Measurements from ENCODE around the gene ATRNL1.
"Not testable (repeated sequence)": the region's sequence is repeated elsewhere in the genome, so short reads cannot be mapped to it uniquely, and the experiment has no call there.

ATRNL1 gene

DNA sequence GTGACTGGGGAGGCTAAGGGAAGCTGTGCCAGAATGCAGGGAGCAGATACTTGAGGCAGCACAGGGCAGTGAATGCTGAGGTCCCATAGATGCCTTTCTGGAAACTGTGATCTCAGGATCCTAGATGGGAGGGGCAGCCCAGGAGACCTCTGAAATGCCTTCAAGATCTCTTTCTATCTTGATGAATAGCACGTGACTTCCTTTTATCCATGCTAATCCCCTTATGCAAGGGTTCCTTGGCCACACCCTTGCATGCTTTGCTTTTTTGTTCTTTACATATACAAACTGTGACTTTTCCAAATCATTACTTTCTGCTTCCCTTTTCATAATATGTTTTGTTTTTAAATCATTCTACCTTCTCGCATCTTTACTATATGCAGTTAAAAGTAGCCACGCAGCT is 14.7 kb downstream of the ATRNL1 start:
- Mint-ChIP-seq H3K9me3 (peaks cover 17% of the 10 kb centered on the region), H3K4me1 (ENCODE audit: low read depth) (no peaks in the 10 kb centered on the region), H3K4me3 (no peak overlapping the region), H3K27ac (no peak overlapping the region), H3K36me3 (ENCODE audit: low read depth) (no peaks in the 10 kb centered on the region), H3K27me3 (ENCODE audit: low read depth) (peaks cover 5% of the 10 kb centered on the region)

DNA sequence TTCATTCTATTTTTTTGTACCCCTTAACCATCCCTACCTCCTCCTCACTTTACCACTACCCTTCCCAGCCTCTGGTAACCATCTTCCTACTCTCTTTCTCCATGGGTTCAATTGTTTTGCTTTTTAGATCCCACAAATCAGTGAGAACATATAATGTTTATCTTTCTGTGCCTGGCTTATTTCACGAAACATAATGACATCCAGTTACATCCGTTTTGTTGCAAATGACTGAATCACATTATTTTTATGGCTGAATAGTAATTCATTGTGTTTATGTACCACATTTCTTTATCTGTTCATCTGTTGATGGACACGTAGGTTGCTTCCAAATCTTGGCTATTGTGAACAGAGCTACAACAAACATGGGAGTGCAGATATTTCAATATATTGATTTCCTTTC is 24.1 kb downstream of the ATRNL1 start:
- peaks cover 19% of the 10 kb centered on the region for H3K27me3 Mint-ChIP-seq (ENCODE audit: low read depth)
- H3K9me3 Mint-ChIP-seq: no peaks in the 10 kb centered on the region
- no peaks in the 10 kb centered on the region for H3K4me1 Mint-ChIP-seq (ENCODE audit: low read depth)
- H3K4me3 Mint-ChIP-seq: no peak overlapping the region
- no peaks in the 10 kb centered on the region for H3K36me3 Mint-ChIP-seq (ENCODE audit: low read depth)
- H3K27ac Mint-ChIP-seq: no peak overlapping the region

DNA sequence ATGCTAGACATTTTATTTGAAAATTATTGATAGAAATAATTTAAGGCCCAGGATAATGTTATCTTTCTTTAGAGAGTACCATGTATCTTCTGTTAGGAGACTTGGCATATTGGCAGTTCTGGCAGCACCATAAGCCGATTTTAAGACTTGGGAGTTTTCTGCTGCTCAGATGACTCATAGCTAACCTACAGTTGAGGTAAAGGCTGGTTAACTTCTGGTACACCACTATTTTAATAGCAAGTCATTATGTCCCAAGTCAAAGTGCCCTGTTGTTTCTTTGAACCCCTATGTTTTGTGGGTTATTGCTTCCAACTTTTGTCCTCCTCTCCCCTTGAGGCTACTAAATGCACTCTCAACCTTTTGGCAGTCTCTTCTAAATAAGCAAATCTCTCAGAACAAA is 25.2 kb downstream of the ATRNL1 start:
- H3K27ac Mint-ChIP-seq: no peak overlapping the region

DNA sequence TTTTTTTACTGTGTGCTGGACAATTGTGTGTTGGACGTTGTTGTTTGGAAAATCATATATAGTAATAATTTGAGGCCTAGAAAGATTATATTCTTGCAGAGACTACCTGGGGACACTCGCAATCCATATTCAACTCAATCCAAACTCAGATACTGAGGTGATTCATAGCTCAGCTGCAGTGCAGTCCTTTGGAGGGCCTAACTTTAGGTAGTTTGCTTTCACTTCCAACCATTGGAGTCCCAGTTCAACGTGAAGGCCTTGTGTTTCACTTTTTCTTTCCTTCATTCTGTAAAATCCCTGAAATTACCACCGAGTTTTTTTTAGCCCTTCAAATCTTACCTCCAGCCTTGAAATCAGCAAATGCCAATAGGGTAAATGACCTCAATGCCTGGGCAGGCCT is 32.3 kb downstream of the ATRNL1 start:
- Mint-ChIP-seq H3K4me1 (ENCODE audit: low read depth) (no peaks in the 10 kb centered on the region), H3K9me3 (no peaks in the 10 kb centered on the region), H3K4me3 (no peak overlapping the region), H3K36me3 (ENCODE audit: low read depth) (no peaks in the 10 kb centered on the region), H3K27ac (no peak overlapping the region), H3K27me3 (ENCODE audit: low read depth) (peaks cover 3% of the 10 kb centered on the region)

More for the DNA sequence above, 25.2 kb downstream of the ATRNL1 start:
- Mint-ChIP-seq H3K27me3 (ENCODE audit: low read depth) (peaks cover 14% of the 10 kb centered on the region), H3K4me3 (no peak overlapping the region), H3K36me3 (ENCODE audit: low read depth) (no peaks in the 10 kb centered on the region), H3K9me3 (no peaks in the 10 kb centered on the region), H3K4me1 (ENCODE audit: low read depth) (no peaks in the 10 kb centered on the region)

DNA sequence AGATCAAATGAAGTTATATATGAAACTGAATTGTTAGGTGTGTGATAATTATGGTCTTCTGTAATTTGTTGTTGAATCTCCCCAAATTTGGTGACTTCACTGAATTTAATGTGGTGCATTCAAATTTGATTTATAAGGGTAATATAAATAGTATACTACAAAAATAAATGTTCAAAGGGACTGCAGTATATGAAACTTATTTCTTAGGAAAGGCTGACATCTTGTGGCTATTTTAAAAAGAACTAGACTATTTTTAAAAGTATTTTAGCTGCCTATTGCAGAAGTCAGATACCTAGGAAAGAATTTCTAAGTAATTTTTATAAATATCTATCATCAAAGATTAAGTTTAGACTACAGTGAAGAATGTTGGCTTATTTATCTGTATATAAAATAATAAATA is 36.6 kb downstream of the ATRNL1 start:
- Mint-ChIP-seq H3K4me3 (no peak overlapping the region), H3K36me3 (ENCODE audit: low read depth) (no peaks in the 10 kb centered on the region), H3K27ac (no peak overlapping the region), H3K9me3 (no peaks in the 10 kb centered on the region), H3K4me1 (ENCODE audit: low read depth) (no peaks in the 10 kb centered on the region), H3K27me3 (ENCODE audit: low read depth) (peaks cover 9% of the 10 kb centered on the region)

DNA sequence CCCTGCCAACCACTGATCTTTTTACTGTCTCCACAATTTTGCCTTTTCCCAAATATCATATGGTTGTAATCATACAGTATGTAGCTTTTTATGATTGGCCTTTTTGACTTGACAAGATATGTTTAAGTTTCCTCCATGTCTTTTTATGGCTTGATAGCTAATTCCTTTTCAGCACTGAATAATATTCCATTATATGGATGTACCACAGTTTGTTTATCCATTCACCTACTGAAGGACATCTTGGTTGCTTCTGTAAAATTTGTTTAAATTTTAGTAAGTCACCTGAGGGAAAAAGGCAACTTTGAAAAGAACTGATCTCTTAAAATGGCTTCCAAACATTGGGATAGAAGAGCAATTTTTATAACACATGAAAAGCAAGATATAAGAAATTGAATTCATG is 43.5 kb downstream of the ATRNL1 start:
- Mint-ChIP-seq H3K27me3 (ENCODE audit: low read depth) (peaks cover 4% of the 10 kb centered on the region), H3K4me3 (no peak overlapping the region), H3K36me3 (ENCODE audit: low read depth) (no peaks in the 10 kb centered on the region), H3K9me3 (no peaks in the 10 kb centered on the region), H3K27ac (no peak overlapping the region), H3K4me1 (ENCODE audit: low read depth) (no peaks in the 10 kb centered on the region)

DNA sequence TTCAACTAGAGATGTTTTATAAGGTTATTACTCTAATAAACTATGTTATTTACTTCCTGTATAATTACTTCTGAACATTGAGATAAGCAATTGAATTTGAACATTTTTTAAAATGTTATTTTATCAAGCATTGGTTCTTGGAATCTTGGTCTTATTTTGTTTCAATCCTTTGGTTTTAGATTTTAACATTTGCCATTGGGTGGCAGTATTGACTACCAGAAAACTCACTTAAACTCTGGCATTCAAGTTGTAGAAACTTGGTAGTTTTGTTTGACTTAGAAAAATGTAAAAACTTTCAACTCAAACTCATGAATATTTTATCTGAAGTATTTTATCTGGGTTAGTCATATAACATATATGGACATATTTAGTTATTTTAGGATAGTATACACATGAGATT is 48.1 kb downstream of the ATRNL1 start:
- H3K9me3 Mint-ChIP-seq: no peaks in the 10 kb centered on the region
- H3K4me3 Mint-ChIP-seq: no peak overlapping the region
- H3K36me3 Mint-ChIP-seq (ENCODE audit: low read depth): no peaks in the 10 kb centered on the region
- no peaks in the 10 kb centered on the region for H3K27me3 Mint-ChIP-seq (ENCODE audit: low read depth)
- H3K4me1 Mint-ChIP-seq (ENCODE audit: low read depth): no peaks in the 10 kb centered on the region
- no peak overlapping the region for H3K27ac Mint-ChIP-seq

DNA sequence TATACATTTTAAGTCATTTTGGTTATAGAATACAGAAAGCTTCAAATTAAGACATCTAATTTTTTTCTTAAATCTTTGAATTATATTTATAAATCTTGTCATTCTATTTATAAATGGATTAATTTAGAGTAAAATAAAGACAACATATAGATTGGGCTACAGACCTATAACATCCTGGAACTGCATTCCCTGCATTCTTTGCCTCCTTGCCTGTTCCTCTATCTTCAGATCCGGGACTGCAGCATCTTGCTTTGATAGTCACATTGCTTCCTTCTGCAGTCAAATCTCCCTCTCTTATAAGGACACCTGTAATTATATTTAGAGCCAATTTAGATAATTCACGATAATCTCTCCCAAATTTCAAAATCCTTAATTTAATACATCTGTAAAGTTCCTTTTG is 64.2 kb downstream of the ATRNL1 start:
- Mint-ChIP-seq H3K27me3 (ENCODE audit: low read depth) (peaks cover 4% of the 10 kb centered on the region), H3K9me3 (no peaks in the 10 kb centered on the region), H3K36me3 (ENCODE audit: low read depth) (no peaks in the 10 kb centered on the region), H3K4me1 (ENCODE audit: low read depth) (no peaks in the 10 kb centered on the region), H3K27ac (no peak overlapping the region), H3K4me3 (no peak overlapping the region)

DNA sequence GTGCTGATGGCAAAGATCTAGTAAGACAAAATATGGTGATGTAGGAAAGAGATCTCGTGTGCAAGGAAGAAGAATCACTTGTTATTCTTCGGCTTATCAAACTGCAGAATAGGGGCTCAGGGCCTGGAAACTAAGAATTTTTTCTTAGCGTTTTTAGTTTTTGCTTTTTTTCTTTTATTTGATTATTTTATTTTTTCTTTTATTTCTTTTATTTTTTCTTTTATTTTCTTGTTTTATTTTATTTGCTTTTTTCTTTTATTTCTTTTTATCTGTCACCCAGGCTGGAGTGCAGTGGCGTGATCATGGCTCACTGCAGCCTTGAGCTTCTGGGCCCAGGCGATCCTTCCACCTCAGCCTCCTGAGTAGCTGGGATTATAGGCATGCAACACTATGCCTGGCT is 70.0 kb downstream of the ATRNL1 start:
- Mint-ChIP-seq H3K36me3 (ENCODE audit: low read depth) (no peaks in the 10 kb centered on the region), H3K9me3 (no peaks in the 10 kb centered on the region), H3K27me3 (ENCODE audit: low read depth) (peaks cover 3% of the 10 kb centered on the region), H3K4me1 (ENCODE audit: low read depth) (no peaks in the 10 kb centered on the region), H3K4me3 (no peak overlapping the region), H3K27ac (no peak overlapping the region)

DNA sequence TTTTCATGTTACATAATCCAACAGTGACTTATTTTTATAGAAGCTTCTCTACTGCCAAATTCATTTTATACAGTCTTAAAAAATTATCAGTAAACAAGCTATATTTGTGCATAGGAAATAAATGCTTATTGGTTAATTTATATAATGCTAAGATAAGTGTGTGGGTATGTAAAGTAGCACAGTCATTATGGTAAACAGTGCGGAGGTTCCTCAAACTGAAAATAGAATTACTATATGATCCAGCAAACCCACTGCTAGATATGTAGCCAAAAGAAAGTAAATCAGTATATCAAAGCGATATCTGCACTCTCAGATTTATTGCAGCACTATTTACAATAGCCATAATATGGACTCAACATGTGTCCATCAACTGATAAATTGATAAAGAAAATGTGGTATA is 71.1 kb downstream of the ATRNL1 start:
- no peak overlapping the region for H3K4me3 Mint-ChIP-seq
- no peaks in the 10 kb centered on the region for H3K9me3 Mint-ChIP-seq
- no peak overlapping the region for H3K27ac Mint-ChIP-seq
- no peaks in the 10 kb centered on the region for H3K4me1 Mint-ChIP-seq (ENCODE audit: low read depth)
- peaks cover 3% of the 10 kb centered on the region for H3K27me3 Mint-ChIP-seq (ENCODE audit: low read depth)
- no peaks in the 10 kb centered on the region for H3K36me3 Mint-ChIP-seq (ENCODE audit: low read depth)

DNA sequence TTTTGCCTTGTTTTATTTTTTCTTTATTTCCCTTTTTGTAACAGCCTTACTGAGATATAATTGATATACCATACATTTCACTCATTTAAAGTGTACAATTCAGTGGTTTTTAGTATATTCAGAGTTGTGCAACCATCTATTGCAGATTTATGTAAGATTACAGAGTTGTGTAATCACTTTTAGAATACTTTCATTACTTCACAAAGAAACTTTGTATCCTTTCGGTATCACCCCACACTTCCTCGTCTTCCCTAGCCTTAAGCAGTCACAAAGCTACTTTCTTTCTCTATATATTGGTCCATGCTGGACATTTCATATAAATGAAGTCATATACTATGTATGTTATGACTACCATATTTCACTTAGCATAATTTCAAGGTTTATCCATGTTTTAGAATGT is 74.6 kb downstream of the ATRNL1 start:
- no peaks in the 10 kb centered on the region for H3K36me3 Mint-ChIP-seq (ENCODE audit: low read depth)
- no peak overlapping the region for H3K27ac Mint-ChIP-seq

DNA sequence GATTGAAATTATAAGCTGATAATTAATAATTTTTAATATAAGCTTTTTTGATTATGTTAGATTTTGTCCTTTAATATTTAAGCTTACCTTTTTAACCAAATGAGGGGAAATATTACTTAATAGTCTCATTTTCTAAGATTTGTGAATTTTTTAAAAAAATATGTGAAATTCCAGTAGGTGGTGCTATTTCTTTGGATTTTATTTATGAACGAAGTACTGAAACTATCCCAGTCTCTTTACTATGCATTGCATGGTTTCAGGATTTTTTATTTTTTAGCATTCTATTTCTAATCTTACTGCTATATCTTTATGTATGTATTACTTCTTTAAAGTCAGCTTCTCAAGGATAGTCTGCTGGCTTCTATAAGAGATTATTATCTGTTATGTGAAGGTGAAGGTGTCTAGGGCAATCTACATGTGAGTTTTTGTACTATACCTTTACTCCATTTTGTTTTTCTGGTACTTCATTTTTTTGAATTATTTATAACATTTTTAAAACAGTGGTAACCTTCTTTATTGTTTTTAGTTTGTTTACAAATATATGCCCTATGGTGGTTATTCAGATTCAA is 78.3 kb downstream of the ATRNL1 start:
- H3K9me3 Mint-ChIP-seq: no peaks in the 10 kb centered on the region
- no peak overlapping the region for H3K27ac Mint-ChIP-seq
- no peaks in the 10 kb centered on the region for H3K4me1 Mint-ChIP-seq (ENCODE audit: low read depth)
- peaks cover 1% of the 10 kb centered on the region for H3K27me3 Mint-ChIP-seq (ENCODE audit: low read depth)
- no peak overlapping the region for H3K4me3 Mint-ChIP-seq
- no peaks in the 10 kb centered on the region for H3K36me3 Mint-ChIP-seq (ENCODE audit: low read depth)

More for the DNA sequence above, 74.6 kb downstream of the ATRNL1 start:
- peaks cover 3% of the 10 kb centered on the region for H3K27me3 Mint-ChIP-seq (ENCODE audit: low read depth)
- H3K4me1 Mint-ChIP-seq (ENCODE audit: low read depth): no peaks in the 10 kb centered on the region
- H3K4me3 Mint-ChIP-seq: no peak overlapping the region
- H3K9me3 Mint-ChIP-seq: no peaks in the 10 kb centered on the region

DNA sequence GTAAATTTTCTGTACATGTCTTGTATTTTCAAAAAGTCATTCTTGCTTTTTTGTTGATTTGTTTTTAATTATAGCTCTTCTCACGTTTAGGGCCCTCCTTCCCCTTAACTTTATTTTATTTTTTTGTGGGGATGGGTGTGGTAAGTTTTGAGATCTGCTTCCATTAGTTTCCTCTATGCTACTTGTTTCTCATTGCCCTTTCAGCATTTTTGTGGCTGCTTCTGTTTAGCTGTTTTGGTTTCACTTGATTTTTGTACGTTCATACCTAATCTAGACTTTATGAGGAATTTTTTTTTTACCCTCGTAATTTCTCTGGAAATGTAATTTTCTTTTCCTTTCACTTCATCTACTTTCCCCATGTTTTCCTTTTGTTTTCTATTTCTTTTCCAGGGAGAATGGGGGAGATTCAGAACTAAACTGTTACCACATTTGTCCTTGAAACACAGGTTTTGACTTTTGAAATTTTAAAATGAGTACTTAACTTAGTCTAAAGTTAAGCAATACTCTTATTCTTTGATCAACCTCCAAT is 80.8 kb downstream of the ATRNL1 start:
- Mint-ChIP-seq H3K9me3 (no peaks in the 10 kb centered on the region), H3K27me3 (ENCODE audit: low read depth) (no peaks in the 10 kb centered on the region), H3K4me3 (no peak overlapping the region), H3K27ac (no peak overlapping the region), H3K36me3 (ENCODE audit: low read depth) (no peaks in the 10 kb centered on the region), H3K4me1 (ENCODE audit: low read depth) (no peaks in the 10 kb centered on the region)

DNA sequence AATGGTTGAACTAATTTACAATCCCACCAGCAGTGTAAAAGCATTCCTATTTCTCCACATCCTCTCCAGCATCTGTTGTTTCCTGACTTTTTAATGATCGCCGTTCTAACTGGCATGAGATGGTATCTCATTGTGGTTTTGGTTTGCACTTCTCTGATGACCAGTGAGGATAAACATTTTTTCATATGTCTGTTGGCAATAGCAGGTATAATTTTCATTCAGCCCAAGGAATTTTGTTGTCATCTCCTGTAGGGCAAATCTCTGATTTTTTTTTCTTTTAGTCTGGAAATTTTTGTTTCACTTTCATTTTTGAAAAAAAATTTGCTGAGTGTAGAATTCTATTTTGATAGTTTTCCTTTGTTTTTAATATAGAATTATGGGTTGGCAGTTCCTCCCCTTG is 114.1 kb downstream of the ATRNL1 start:
- H3K9me3 Mint-ChIP-seq: not testable (repeated sequence)

DNA sequence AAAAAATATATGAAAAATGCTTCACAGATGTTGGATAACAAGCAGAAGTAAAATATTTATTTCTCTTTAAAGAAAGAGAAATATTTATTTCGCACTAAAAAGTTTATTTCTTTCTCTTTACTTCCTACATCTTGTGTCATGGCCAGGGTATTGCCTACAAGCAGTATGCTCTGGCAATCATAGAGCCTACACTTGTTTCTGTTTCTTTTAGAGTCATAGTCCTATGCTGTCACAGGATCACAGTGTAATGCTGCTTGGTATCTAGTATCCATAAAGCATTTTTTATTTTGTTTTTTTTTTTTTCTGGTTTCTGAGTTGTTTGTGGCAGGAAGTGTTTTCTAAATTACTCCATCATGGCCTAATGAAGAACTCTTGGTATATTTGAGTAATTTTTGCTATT is 116.0 kb downstream of the ATRNL1 start:
- H3K27ac Mint-ChIP-seq: no peak overlapping the region
- no peaks in the 10 kb centered on the region for H3K27me3 Mint-ChIP-seq (ENCODE audit: low read depth)
- peaks cover 11% of the 10 kb centered on the region for H3K4me1 Mint-ChIP-seq (ENCODE audit: low read depth)
- H3K9me3 Mint-ChIP-seq: no peaks in the 10 kb centered on the region
- no peaks in the 10 kb centered on the region for H3K36me3 Mint-ChIP-seq (ENCODE audit: low read depth)
- no peak overlapping the region for H3K4me3 Mint-ChIP-seq

More for the DNA sequence above, 114.1 kb downstream of the ATRNL1 start:
- Mint-ChIP-seq H3K4me3 (peak overlapping the region; percentile 74), H3K4me1 (ENCODE audit: low read depth) (peaks cover 11% of the 10 kb centered on the region)
- H3K36me3 Mint-ChIP-seq (ENCODE audit: low read depth); H3K27ac Mint-ChIP-seq; H3K27me3 Mint-ChIP-seq (ENCODE audit: low read depth): not testable (repeated sequence)

DNA sequence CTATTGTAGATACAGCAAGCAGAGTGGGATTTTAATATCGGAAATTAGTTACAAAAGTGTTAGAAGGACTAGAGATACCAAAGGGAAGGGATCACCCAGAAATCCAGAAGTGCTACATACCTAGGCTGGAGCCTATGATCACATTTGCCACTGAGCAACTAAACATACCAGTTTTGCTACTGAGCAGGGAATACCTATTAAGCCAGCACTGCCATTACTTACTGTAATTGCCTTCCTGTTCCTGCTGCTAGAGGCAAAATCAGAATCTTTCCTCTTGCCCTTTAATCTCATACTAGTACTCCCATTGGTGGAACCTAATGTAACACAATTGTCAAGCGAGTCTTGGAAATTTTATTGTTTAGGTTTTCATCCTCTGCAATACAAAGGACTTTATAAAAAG is 121.7 kb downstream of the ATRNL1 start:
- H3K27ac Mint-ChIP-seq: no peak overlapping the region
- H3K27me3 Mint-ChIP-seq (ENCODE audit: low read depth): no peaks in the 10 kb centered on the region
- no peak overlapping the region for H3K4me3 Mint-ChIP-seq
- H3K4me1 Mint-ChIP-seq (ENCODE audit: low read depth): no peaks in the 10 kb centered on the region
- H3K9me3 Mint-ChIP-seq: no peaks in the 10 kb centered on the region
- H3K36me3 Mint-ChIP-seq (ENCODE audit: low read depth): no peaks in the 10 kb centered on the region

Data from T-helper 1 cell treated with Interleukin-12 subunit alpha and Interleukin-12 subunit beta and Interleukin-4 antibody, amounts not matched to agents 30 μg/mL and 1 μg/mL, for 36 hours (primary cell).